CD14-positive monocyte (primary cell): ENCODE results near the gene DNAH10. TPM values are rescaled to one million over a fixed set of nuclear protein-coding genes. Genes with fewer than 3 reads are reported as not detected.

ENCODE experiments used
- DNase-seq, 3 donors: peaks; one replicate each; pipeline ENCODE4 v3.0.0-alpha.2; 2011 to 2022
- H2AFZ ChIP-seq: 2 replicates; pipeline ENCODE4 v1.6.0; 2012; ENCODE audit warnings: mild to moderate bottlenecking, low read depth, low read length, inconsistent platforms; ENCODE audit not compliant: insufficient read depth, poor library complexity, severe bottlenecking
- H3K27ac ChIP-seq, 2 donors: 1 replicate in 1 of 2; 2 replicates in 1 of 2; pipeline ENCODE4 v1.5.1; 2012 to 2013; ENCODE audit warnings: low read length in 2 of 2, control low read depth in 1 of 2, inconsistent platforms in 1 of 2, low read depth in 1 of 2, mild to moderate bottlenecking in 1 of 2
- H3K27me3 ChIP-seq, 2 donors: one replicate each; pipeline versions ENCODE4 v1.6.0 to v1.6.1; 2011 to 2013; ENCODE audit warnings: low read length in 2 of 2; ENCODE audit not compliant: control insufficient read depth in 2 of 2, insufficient read depth in 2 of 2
- H3K36me3 ChIP-seq, 2 donors: replicated peaks in 1 of 2; 1 replicate in 1 of 2; 2 replicates in 1 of 2; pipeline versions ENCODE4 v1.5.1 to v1.6.1; 2012 to 2013; ENCODE audit warnings: low read length in 2 of 2, control low read depth in 1 of 2, inconsistent platforms in 1 of 2, mild to moderate bottlenecking in 1 of 2; ENCODE audit not compliant: insufficient read depth in 2 of 2, control insufficient read depth in 1 of 2
- H3K4me1 ChIP-seq, 2 donors: 1 replicate in 1 of 2; 2 replicates in 1 of 2; pipeline versions ENCODE4 v1.5.1 to v1.6.1; 2012 to 2013; ENCODE audit warnings: low read length in 2 of 2, control low read depth in 1 of 2, inconsistent platforms in 1 of 2, mild to moderate bottlenecking in 1 of 2, moderate library complexity in 1 of 2; ENCODE audit not compliant: insufficient read depth in 2 of 2, control insufficient read depth in 1 of 2
- H3K4me2 ChIP-seq: replicated peaks from 2 replicates; pipeline ENCODE3; 2012; ENCODE audit warnings: low read length, moderate library complexity, mild to moderate bottlenecking; ENCODE audit not compliant: poor library complexity, severe bottlenecking; ENCODE audit errors: extremely low read depth
- H3K4me3 ChIP-seq, 3 experiments: fragments of 200-600 bp in 1 of 3; sonication (generic) in 1 of 3; replicated peaks in 1 of 3; 1 replicate in 2 of 3; 2 replicates in 1 of 3; pipeline ENCODE4 v1.5.1; 2011 to 2013; ENCODE audit warnings: low read length in 3 of 3, mild to moderate bottlenecking in 3 of 3, control low read depth in 2 of 3, low read depth in 2 of 3, inconsistent platforms in 1 of 3, moderate library complexity in 1 of 3
- H3K79me2 ChIP-seq: 2 replicates; pipeline ENCODE4 v1.6.0; 2012; ENCODE audit warnings: mild to moderate bottlenecking, control low read depth, inconsistent platforms, low read length, moderate library complexity; ENCODE audit not compliant: insufficient read depth
- H3K9ac ChIP-seq: 2 replicates; pipeline ENCODE4 v1.6.0; 2017; ENCODE audit warnings: low read length, mild to moderate bottlenecking; ENCODE audit not compliant: insufficient read depth, poor library complexity, severe bottlenecking
- H3K9me3 ChIP-seq, 2 donors: replicated peaks in 1 of 2; 1 replicate in 1 of 2; 2 replicates in 1 of 2; pipeline versions ENCODE4 v1.5.1 to v1.6.1; 2012 to 2013; ENCODE audit warnings: low read length in 2 of 2, control low read depth in 1 of 2; ENCODE audit not compliant: control insufficient read depth in 1 of 2, insufficient read depth in 1 of 2
- H4K20me1 ChIP-seq: 2 replicates; pipeline ENCODE4 v1.6.0; 2012; ENCODE audit warnings: mild to moderate bottlenecking, low read length, control low read depth, moderate library complexity; ENCODE audit not compliant: insufficient read depth
- H3K27ac Mint-ChIP-seq, 7 donors: one replicate each; pipeline ENCODE4 v1.8.0; 2020; ENCODE audit warnings: mild to moderate bottlenecking in 7 of 7, mixed read lengths in 7 of 7, moderate library complexity in 6 of 7, inconsistent platforms in 2 of 7
- H3K27me3 Mint-ChIP-seq, 3 donors: one replicate each; pipeline ENCODE4 v1.8.0; 2021 to 2022; ENCODE audit warnings: low read depth in 3 of 3, mild to moderate bottlenecking in 3 of 3, mixed read lengths in 3 of 3, moderate library complexity in 3 of 3, inconsistent platforms in 1 of 3
- H3K36me3 Mint-ChIP-seq, 2 donors: one replicate each; pipeline ENCODE4 v1.8.0; 2020; ENCODE audit warnings: mixed read lengths in 2 of 2, inconsistent platforms in 1 of 2, mild to moderate bottlenecking in 1 of 2
- H3K4me1 Mint-ChIP-seq: one replicate; pipeline ENCODE4 v1.8.0; 2020; ENCODE audit warnings: mild to moderate bottlenecking, mixed read lengths
- H3K4me3 Mint-ChIP-seq, 2 donors: one replicate each; pipeline ENCODE4 v1.8.0; 2020; ENCODE audit warnings: mild to moderate bottlenecking in 2 of 2, mixed read lengths in 2 of 2, moderate library complexity in 1 of 2
- H3K9me3 Mint-ChIP-seq, 7 donors: one replicate each; pipeline ENCODE4 v1.8.0; 2020 to 2022; ENCODE audit warnings: mixed read lengths in 7 of 7, mild to moderate bottlenecking in 6 of 7, moderate library complexity in 6 of 7, inconsistent platforms in 2 of 7
- WGBS: methylation state at CpG from one replicate; pipeline ENCODE4 v1.1.5; 2013; ENCODE audit warnings: missing lambda C conversion rate; ENCODE audit not compliant: insufficient coverage; 5-methylcytosine and 5-hydroxymethylcytosine counted together
- intact Hi-C, 2 donors: fragments of 100-400 bp; cut with micrococcal nuclease; formaldehyde crosslinking; loops; one replicate each; pipeline versions ENCODE4 v1.15.0 to v1.15.1; 2023
- polyA plus RNA-seq, 3 donors: library from polyadenylated mRNA; depleted of rRNA in 1 of 3; unstranded in 2 of 3; stranded (reverse) in 1 of 3; fragments of 300-500 nt in 2 of 3; fragments of >200 nt in 1 of 3; fragmentation: Illumina TruSeq in 2 of 3; gene quantifications; 1 replicate in 2 of 3; 2 replicates in 1 of 3; pipeline ENCODE4 v1.2.3, GENCODE V29; 2012 to 2021
- TF ChIP-seq, protein P1 (sequence below): fragments of 200-600 bp; IDR thresholded peaks from one replicate; pipeline ENCODE4 v1.8.0; 2022; ENCODE audit warnings: antibody characterized with exemption, mild to moderate bottlenecking

Gene DNAH10
- polyA plus RNA-seq, 3 donors: not detected

DNA sequence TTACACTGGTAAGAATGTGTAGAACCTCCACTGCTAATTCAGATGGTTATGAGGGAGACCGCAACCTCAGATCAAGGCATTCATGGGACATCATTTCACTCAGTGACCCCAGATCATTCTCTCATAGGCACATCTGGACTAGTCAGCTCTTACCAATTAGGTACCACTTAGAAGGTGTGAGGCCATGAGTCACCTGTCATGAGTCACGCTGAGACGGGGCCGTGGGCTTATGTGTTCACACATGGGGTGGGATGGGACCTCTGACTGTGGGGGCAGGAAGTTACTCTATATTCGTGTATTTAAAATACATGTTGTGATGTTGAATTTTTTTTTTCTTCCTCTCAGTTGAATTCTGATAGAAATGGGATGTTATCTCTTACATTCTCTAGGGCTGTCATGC, 154.6 kb downstream of the DNAH10 start:
- H3K27ac Mint-ChIP-seq: no peak overlapping the region

DNA sequence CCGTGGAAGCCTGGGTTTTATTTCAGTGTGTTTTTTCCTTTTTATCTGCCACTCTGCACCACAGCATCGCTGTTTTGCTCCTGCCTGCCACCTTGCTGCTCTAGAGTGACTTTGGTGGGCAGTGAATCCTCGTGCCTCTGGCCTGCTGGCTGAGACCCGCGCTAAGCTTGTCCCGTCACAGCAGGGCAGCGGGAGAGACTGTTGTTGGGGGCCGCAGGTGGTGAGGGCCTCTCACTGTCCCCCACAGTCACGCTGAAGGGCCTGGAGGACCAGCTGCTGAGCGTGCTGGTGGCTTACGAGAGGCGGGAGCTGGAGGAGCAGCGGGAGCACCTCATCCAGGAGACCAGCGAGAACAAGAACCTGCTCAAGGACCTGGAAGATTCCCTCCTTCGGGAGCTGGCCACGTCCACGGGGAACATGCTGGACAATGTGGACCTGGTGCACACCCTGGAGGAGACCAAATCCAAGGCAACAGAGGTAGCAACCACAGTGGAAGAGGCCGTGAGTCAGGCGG, 155.3 kb downstream of the DNAH10 start:
- peaks cover 0 to 1% (median 0%) of the 10 kb centered on the region in 7 donors for H3K9me3 Mint-ChIP-seq
- H3K4me1 Mint-ChIP-seq: no peaks in the 10 kb centered on the region
- Histone ChIP-seq H2AFZ (no peak overlapping the region), H3K9me3 (no peaks in the 10 kb centered on the region), H3K79me2 (no peaks in the 10 kb centered on the region), H4K20me1 (no peaks in the 10 kb centered on the region), H3K4me3 (no peak overlapping the region), H3K4me2 (no peak overlapping the region), H3K4me1 (no peaks in the 10 kb centered on the region), H3K27me3 (no peaks in the 10 kb centered on the region), H3K27ac (no peak overlapping the region), H3K9ac (no peak overlapping the region), H3K36me3 (no peaks in the 10 kb centered on the region)
- DNase-seq: no peak
- intact Hi-C loops: no loop called here
- no peak overlapping the region for H3K4me3 Mint-ChIP-seq
- peaks cover 4 to 7% (median 7%) of the 10 kb centered on the region in 3 donors for H3K27me3 Mint-ChIP-seq
- WGBS: 93% methylated on average over 16 of the region's 19 CpGs
- TF ChIP-seq, protein P1, sequence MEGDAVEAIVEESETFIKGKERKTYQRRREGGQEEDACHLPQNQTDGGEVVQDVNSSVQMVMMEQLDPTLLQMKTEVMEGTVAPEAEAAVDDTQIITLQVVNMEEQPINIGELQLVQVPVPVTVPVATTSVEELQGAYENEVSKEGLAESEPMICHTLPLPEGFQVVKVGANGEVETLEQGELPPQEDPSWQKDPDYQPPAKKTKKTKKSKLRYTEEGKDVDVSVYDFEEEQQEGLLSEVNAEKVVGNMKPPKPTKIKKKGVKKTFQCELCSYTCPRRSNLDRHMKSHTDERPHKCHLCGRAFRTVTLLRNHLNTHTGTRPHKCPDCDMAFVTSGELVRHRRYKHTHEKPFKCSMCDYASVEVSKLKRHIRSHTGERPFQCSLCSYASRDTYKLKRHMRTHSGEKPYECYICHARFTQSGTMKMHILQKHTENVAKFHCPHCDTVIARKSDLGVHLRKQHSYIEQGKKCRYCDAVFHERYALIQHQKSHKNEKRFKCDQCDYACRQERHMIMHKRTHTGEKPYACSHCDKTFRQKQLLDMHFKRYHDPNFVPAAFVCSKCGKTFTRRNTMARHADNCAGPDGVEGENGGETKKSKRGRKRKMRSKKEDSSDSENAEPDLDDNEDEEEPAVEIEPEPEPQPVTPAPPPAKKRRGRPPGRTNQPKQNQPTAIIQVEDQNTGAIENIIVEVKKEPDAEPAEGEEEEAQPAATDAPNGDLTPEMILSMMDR: no peak
- no peaks in the 10 kb centered on the region for H3K36me3 Mint-ChIP-seq
- no peak overlapping the region for H3K27ac Mint-ChIP-seq

More for the DNA sequence above, 154.6 kb downstream of the DNAH10 start:
- Histone ChIP-seq H3K36me3 (no peaks in the 10 kb centered on the region), H3K27me3 (no peaks in the 10 kb centered on the region), H4K20me1 (no peaks in the 10 kb centered on the region), H3K4me3 (no peak overlapping the region), H3K79me2 (no peaks in the 10 kb centered on the region), H3K27ac (no peak overlapping the region), H3K9me3 (no peaks in the 10 kb centered on the region), H2AFZ (no peak overlapping the region), H3K4me2 (no peak overlapping the region), H3K4me1 (no peaks in the 10 kb centered on the region), H3K9ac (no peak overlapping the region)
- Mint-ChIP-seq H3K4me1 (no peaks in the 10 kb centered on the region), H3K27me3 (peaks cover 3 to 7% (median 7%) of the 10 kb centered on the region in 3 donors), H3K9me3 (peaks cover 0 to 1% (median 0%) of the 10 kb centered on the region in 7 donors), H3K4me3 (no peak overlapping the region), H3K36me3 (no peaks in the 10 kb centered on the region)
- TF ChIP-seq, protein P1: no peak
- 100% methylated on average over 1 of the region's 5 CpGs for WGBS
- no peak for DNase-seq
- intact Hi-C loops: no loop called here
